ENCODE measurements around the gene SIL1.

DNA sequence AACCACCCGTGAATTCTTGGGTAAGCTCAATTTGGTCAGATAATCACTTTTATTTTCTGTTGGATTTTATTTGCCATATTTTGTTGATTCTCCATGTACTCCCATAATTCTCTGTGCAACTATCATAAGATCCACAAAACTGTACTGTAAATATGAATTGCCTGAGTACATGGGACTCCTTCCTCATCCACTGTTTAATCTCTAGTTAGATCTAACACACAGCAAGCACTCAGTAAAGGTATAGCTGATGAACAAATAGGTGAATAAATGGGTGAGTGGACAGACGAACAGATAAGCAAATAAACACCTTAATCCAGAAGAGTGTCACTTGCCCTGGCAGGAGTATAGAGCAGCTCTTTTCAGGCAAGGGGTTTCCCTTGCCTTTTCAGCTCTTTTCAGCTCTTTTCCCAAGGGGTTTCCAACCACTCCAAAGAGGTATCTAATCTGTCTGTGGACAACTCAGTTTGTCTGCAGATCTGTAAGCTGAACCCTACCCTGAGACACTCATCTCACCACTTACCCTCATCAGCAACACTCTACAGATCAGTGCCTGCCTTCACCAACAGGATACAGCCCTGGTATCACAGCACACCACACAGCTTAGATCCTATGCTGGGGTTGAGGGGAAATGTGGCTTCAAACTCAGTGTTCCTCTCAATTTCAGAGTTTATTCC is 51.2 kb downstream of the SIL1 start:
- TF ChIP-seq HDAC2 (IDR thresholded peaks at IDR 0.05) (no peak), MTA3 (IDR thresholded peaks at IDR 0.05; ENCODE audit: borderline replicate concordance) (no peak), GATAD2A (IDR thresholded peaks at IDR 0.05) (no peak), ELK3 (CRISPR knock-in tag; IDR thresholded peaks at IDR 0.05) (no peak), ARNT (IDR thresholded peaks at IDR 0.05) (no peak), ZNF263 (CRISPR knock-in tag; IDR thresholded peaks at IDR 0.05; ENCODE audit: borderline replicate concordance) (no peak), ZNF274 (IDR thresholded peaks at IDR 0.05; ENCODE audit: borderline replicate concordance, low read depth, low read length) (no peak), IRF2 (CRISPR knock-in tag; IDR thresholded peaks at IDR 0.05) (no peak), ZNF707 (CRISPR knock-in tag; conservative IDR thresholded peaks at IDR 0.05) (no peak)
- TF ChIP-seq, protein P1, sequence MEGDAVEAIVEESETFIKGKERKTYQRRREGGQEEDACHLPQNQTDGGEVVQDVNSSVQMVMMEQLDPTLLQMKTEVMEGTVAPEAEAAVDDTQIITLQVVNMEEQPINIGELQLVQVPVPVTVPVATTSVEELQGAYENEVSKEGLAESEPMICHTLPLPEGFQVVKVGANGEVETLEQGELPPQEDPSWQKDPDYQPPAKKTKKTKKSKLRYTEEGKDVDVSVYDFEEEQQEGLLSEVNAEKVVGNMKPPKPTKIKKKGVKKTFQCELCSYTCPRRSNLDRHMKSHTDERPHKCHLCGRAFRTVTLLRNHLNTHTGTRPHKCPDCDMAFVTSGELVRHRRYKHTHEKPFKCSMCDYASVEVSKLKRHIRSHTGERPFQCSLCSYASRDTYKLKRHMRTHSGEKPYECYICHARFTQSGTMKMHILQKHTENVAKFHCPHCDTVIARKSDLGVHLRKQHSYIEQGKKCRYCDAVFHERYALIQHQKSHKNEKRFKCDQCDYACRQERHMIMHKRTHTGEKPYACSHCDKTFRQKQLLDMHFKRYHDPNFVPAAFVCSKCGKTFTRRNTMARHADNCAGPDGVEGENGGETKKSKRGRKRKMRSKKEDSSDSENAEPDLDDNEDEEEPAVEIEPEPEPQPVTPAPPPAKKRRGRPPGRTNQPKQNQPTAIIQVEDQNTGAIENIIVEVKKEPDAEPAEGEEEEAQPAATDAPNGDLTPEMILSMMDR (IDR thresholded peaks at IDR 0.05 in 2 of 3, conservative IDR thresholded peaks at IDR 0.05 in 1 of 3; ENCODE audit: insufficient read depth in 2 of 3, low read depth in 1 of 3, low read length in 3 of 3), result no peak
- TF ChIP-seq, protein P2, sequence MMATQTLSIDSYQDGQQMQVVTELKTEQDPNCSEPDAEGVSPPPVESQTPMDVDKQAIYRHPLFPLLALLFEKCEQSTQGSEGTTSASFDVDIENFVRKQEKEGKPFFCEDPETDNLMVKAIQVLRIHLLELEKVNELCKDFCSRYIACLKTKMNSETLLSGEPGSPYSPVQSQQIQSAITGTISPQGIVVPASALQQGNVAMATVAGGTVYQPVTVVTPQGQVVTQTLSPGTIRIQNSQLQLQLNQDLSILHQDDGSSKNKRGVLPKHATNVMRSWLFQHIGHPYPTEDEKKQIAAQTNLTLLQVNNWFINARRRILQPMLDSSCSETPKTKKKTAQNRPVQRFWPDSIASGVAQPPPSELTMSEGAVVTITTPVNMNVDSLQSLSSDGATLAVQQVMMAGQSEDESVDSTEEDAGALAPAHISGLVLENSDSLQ (IDR thresholded peaks at IDR 0.05), result no peak
